Measurements from ENCODE around the gene DIP2C. TPM values are rescaled to one million over a fixed set of nuclear protein-coding genes. Genes with fewer than 3 reads are reported as not detected.

DIP2C gene
- total and polyA plus RNA-seq, 2 donors (not counting 1 experiment from before 2014, with no cell fraction given), result 1.3 to 1.9 TPM

DNA sequence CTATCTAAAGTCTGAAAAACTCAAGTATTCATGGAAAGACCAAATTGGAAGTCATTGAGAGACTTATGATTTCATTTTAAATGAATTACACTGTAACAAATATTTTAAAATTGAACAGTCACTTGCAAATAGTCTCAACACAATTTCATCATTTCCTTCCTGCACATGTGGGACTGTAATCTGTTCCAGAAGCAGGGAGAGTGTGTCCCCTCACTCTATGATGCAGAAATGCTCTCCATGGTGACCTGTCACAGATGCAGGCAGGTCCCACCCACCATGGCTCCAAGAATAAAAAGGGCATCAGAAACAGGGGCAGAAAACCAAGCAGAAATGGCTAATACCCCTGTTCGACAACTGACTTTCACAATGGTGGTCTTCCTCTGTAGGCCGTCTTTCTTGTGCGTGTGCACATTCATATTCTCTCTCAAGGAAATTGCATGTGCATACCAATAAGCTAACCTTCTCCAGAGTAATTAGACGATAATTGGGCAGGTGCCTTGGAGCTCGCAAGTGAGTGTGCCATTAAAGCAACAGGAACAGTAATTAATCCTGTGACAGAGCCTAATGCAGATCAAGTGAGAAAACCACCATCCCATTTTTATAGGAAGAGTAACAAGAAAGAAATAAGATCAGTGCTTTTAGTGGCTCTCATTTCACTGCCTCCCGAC is 383.3 kb downstream of the DIP2C start:
- H3K27ac ChIP-seq (ENCODE audit: low read length in 2 of 2), result peak overlapping the region; percentile 75 to 77
- no peaks in the 10 kb centered on the region for H4K20me1 ChIP-seq (ENCODE audit: control insufficient read depth, insufficient read depth, low read length, poor library complexity, severe bottlenecking)
- POLR2A ChIA-PET, result interaction anchor here (1.3 kb wide), 1 partner anchor 11 kb away, joined by 8 read pairs; no protein-coding TSS in a partner anchor
- no peaks in the 10 kb centered on the region for H3K9me3 Mint-ChIP-seq (ENCODE audit: insufficient read depth)
- ATAC-seq (ENCODE audit: low read depth), result no peak
- H3K4me1 Mint-ChIP-seq, result peaks cover 69% of the 10 kb centered on the region
- TF ChIP-seq, protein P1, sequence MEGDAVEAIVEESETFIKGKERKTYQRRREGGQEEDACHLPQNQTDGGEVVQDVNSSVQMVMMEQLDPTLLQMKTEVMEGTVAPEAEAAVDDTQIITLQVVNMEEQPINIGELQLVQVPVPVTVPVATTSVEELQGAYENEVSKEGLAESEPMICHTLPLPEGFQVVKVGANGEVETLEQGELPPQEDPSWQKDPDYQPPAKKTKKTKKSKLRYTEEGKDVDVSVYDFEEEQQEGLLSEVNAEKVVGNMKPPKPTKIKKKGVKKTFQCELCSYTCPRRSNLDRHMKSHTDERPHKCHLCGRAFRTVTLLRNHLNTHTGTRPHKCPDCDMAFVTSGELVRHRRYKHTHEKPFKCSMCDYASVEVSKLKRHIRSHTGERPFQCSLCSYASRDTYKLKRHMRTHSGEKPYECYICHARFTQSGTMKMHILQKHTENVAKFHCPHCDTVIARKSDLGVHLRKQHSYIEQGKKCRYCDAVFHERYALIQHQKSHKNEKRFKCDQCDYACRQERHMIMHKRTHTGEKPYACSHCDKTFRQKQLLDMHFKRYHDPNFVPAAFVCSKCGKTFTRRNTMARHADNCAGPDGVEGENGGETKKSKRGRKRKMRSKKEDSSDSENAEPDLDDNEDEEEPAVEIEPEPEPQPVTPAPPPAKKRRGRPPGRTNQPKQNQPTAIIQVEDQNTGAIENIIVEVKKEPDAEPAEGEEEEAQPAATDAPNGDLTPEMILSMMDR (IDR thresholded peaks at IDR 0.05), result no peak
- TF ChIP-seq EZH2 (IDR thresholded peaks at IDR 0.05; ENCODE audit: borderline replicate concordance, insufficient read depth, low read depth, low read length, poor library complexity, severe bottlenecking), result no peak
- no peaks in the 10 kb centered on the region for H3K9me3 ChIP-seq (ENCODE audit: control extremely low read depth in 1 of 3, control insufficient read depth in 2 of 3, insufficient read depth in 1 of 3, low read length in 2 of 3)
- no peaks in the 10 kb centered on the region for H3K27me3 ChIP-seq (replicated peaks in 1 of 4; ENCODE audit: control extremely low read depth in 1 of 4, control insufficient read depth in 3 of 4, insufficient read depth in 4 of 4, low read length in 3 of 4)
- peak overlapping the region; percentile 49 for H3K9ac ChIP-seq (ENCODE audit: low read length)
- peak overlapping the region; percentile 74 for H3K4me2 ChIP-seq (replicated peaks; ENCODE audit: low read depth, low read length, poor library complexity, severe bottlenecking)
- intact Hi-C loops (cut with micrococcal nuclease), result no loop called here
- peaks cover 33% of the 10 kb centered on the region for H3K79me2 ChIP-seq (ENCODE audit: control insufficient read depth, insufficient read depth, low read length)
- no peaks in the 10 kb centered on the region for H3K27me3 Mint-ChIP-seq
- H3K4me3 ChIP-seq (ENCODE audit: control extremely low read depth in 1 of 5, extremely low read depth in 1 of 5, insufficient read depth in 1 of 5, low read depth in 2 of 5, low read length in 4 of 5), result peak overlapping the region; percentile 1 to 50 (median 40)
- CTCF ChIA-PET, result interaction anchor here (2.5 kb wide), 1 partner anchor 10 kb away, joined by 16 read pairs; no protein-coding TSS in a partner anchor
- H3K27ac Mint-ChIP-seq, result peak overlapping the region; percentile 91
- peak overlapping the region; percentile 71 for H3K4me3 Mint-ChIP-seq
- peaks cover 56 to 73% of the 10 kb centered on the region in 2 donors for H3K4me1 ChIP-seq (ENCODE audit: control insufficient read depth in 2 of 2, insufficient read depth in 2 of 2, low read length in 2 of 2)
- H3K36me3 ChIP-seq (replicated peaks in 1 of 2; ENCODE audit: control extremely low read depth in 1 of 2, control insufficient read depth in 1 of 2, extremely low read depth in 1 of 2, insufficient read depth in 2 of 2, low read length in 1 of 2), result no peaks in the 10 kb centered on the region
- no peak for DNase-seq
- 100% methylated on average over 2 of the region's 6 CpGs for WGBS (ENCODE audit: insufficient coverage)
- H2AFZ ChIP-seq (ENCODE audit: insufficient read depth, low read depth, low read length, poor library complexity, severe bottlenecking), result peak overlapping the region; percentile 35

DNA sequence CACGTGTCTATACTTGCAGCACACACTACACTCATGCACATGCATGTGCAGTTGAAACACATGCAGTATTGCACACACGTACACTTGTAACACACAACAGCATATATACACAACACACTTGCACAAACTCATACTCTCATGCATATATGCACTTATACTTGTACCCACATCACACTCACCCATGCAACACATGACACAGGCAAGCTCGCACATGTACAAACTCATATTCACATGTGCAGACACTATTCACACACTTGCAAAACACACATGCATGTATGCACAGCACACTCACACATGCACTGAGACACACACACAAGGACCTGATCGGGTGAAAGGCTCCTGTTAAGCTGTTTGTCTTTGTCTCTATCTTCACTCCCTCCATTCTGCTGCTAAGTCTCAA is 384.4 kb downstream of the DIP2C start:
- Histone ChIP-seq H3K4me1 (ENCODE audit: control insufficient read depth in 2 of 2, insufficient read depth in 2 of 2, low read length in 2 of 2) (peaks cover 62 to 73% of the 10 kb centered on the region in 2 donors), H3K27me3 (replicated peaks in 1 of 4; ENCODE audit: control extremely low read depth in 1 of 4, control insufficient read depth in 3 of 4, insufficient read depth in 4 of 4, low read length in 3 of 4) (no peaks in the 10 kb centered on the region), H3K9me3 (ENCODE audit: control extremely low read depth in 1 of 3, control insufficient read depth in 2 of 3, insufficient read depth in 1 of 3, low read length in 2 of 3) (no peaks in the 10 kb centered on the region), H3K9ac (ENCODE audit: low read length) (no peak overlapping the region), H3K4me2 (replicated peaks; ENCODE audit: low read depth, low read length, poor library complexity, severe bottlenecking) (peak overlapping the region; percentile 38), H2AFZ (ENCODE audit: insufficient read depth, low read depth, low read length, poor library complexity, severe bottlenecking) (no peak overlapping the region), H3K79me2 (ENCODE audit: control insufficient read depth, insufficient read depth, low read length) (peaks cover 36% of the 10 kb centered on the region), H3K36me3 (replicated peaks in 1 of 2; ENCODE audit: control extremely low read depth in 1 of 2, control insufficient read depth in 1 of 2, extremely low read depth in 1 of 2, insufficient read depth in 2 of 2, low read length in 1 of 2) (no peaks in the 10 kb centered on the region), H4K20me1 (ENCODE audit: control insufficient read depth, insufficient read depth, low read length, poor library complexity, severe bottlenecking) (no peaks in the 10 kb centered on the region), H3K4me3 (ENCODE audit: control extremely low read depth in 1 of 5, extremely low read depth in 1 of 5, insufficient read depth in 1 of 5, low read depth in 2 of 5, low read length in 4 of 5) (peak overlapping the region in 1 of 5 experiments; percentile 5), H3K27ac (ENCODE audit: low read length in 2 of 2) (no peak overlapping the region)
- peak overlapping the region; percentile 50 for H3K27ac Mint-ChIP-seq
- no peak for TF ChIP-seq EZH2 (IDR thresholded peaks at IDR 0.05; ENCODE audit: borderline replicate concordance, insufficient read depth, low read depth, low read length, poor library complexity, severe bottlenecking)
- TF ChIP-seq, protein P1 (IDR thresholded peaks at IDR 0.05), result no peak
- ChIA-PET CTCF (no interaction called here), POLR2A (no interaction called here)
- H3K9me3 Mint-ChIP-seq (ENCODE audit: insufficient read depth), result no peaks in the 10 kb centered on the region
- H3K27me3 Mint-ChIP-seq, result no peaks in the 10 kb centered on the region
- H3K4me3 Mint-ChIP-seq, result peak overlapping the region; percentile 17
- intact Hi-C loops (cut with micrococcal nuclease), result no loop called here
- WGBS (ENCODE audit: insufficient coverage), result 90% methylated on average over 4 of the region's 4 CpGs
- peaks cover 70% of the 10 kb centered on the region for H3K4me1 Mint-ChIP-seq
- ATAC-seq (ENCODE audit: low read depth) (no peak), DNase-seq (no peak)
